NCI-H1105 (cell line): ENCODE measurements around the gene LYZL2.
"Not testable (repeated sequence)": the region's sequence is repeated elsewhere in the genome, so short reads cannot be mapped to it uniquely, and the experiment has no call there.

Experiments used
- DNase-seq: peaks from one replicate; lab custom pipeline; 2025; lab: John Stamatoyannopoulos, UW

LYZL2 gene

GRCh38 chr10:30629653-30630052 lies at the start of gene LYZL2:
LYZL2 (minus strand) TSS chr10:30629753; CDS start chr10:30626915, 2,838 bp downstream.
- no peak for DNase-seq

DNA sequence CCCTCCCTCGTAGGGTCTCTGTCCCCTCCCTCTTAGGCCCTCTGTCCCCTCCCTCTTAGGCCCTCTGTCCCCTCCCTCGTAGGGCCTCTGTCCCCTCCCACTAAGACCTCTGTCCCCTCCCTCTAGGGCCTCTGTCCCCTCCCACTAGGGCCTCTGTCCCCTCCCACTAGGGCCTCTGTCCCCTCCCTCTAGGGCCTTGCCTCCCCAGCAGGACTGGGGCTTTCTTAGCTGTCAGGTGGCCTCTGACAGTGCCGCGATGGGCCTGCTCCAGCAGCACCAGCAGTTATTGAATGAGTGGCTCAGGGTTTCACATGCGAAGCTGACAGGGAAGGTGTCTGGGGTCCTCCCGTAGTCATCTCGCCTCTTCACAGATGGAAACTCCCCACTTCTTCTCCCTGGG lies 48.1 kb upstream of the LYZL2 start:
- DNase-seq: not testable (repeated sequence)

DNA sequence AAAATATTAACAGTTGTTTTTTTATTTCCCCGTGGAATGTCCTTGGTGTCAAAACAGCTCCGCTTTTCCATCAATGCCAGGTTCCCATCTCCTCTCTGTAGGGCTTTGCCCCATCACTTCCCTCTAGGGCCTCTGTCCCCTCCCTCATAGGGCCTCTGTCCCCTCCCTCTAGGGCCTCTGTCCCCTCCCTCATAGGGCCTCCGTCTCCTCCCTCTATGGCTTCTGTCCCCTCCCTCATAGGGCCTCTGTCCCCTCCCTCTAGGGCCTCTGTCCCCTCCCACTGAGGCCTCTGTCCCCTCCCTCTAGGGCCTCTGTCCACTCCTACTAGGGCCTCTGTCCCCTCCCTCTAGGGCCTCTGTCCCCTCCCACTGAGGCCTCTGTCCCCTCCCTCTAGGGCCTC lies 47.6 kb upstream of the LYZL2 start:
- not testable (repeated sequence) for DNase-seq

GRCh38 chr10:30675791-30676718 lies 46.5 kb upstream of the LYZL2 start:
- DNase-seq: no peak

DNA sequence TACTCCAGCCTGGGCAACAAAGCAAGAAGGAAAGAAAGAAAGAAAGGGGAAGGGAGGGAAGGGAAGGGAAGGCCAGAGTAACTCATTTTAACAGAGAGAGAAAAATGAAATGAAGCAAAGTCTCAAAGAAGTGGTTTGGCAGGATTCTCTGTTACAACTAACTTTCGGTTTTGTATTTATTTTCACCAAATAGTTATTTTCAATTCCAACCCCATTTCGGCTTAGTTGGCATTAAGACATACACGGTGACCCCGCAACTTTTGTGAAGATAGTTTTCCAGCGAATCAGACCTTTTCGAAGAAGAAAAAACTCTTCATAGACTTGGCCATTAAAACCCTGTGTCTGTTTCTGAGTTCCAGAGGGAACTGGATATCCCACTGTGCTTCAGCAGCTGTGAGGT lies 45.2 kb upstream of the LYZL2 start:
- no peak for DNase-seq

DNA sequence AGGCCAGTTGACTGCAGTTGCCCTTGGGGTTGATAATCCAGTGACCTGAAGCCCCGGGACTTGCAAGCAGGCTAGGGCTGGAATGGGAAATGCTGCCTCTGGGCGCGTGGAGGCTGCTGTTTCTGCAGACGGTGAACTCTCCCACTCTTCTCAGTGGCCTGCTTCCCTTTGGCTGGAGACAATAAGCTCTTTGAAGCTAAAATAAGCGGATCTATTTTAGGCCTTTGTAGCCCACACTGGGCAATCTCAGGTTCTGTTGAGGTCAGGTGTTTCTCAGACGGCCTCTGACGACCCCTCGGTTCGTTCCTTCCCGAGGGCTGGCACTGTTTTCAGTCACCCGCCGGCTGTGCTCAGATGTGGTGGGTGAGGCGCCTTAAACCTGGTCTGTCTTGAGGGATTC lies 43.7 kb upstream of the LYZL2 start:
- DNase-seq: not testable (repeated sequence)

DNA sequence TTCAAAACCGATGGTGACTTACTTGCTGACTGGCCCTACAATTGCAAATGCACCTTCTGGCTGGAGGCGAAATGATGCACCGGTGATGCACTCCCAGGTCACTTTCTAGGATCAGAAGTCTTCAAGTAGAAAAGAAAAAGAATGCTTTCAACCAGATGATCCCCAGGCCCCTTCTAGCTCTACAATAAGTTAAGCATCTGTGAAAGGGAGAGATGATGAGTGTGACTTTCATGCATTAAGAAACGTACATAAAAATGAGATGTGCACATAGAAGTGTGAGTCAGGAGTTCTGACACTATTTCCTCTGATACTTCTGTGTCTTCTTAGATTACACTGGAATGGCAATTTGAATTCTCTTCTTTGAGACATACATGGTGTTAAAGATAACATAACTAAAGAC lies 42.8 kb upstream of the LYZL2 start:
- not testable (repeated sequence) for DNase-seq

DNA sequence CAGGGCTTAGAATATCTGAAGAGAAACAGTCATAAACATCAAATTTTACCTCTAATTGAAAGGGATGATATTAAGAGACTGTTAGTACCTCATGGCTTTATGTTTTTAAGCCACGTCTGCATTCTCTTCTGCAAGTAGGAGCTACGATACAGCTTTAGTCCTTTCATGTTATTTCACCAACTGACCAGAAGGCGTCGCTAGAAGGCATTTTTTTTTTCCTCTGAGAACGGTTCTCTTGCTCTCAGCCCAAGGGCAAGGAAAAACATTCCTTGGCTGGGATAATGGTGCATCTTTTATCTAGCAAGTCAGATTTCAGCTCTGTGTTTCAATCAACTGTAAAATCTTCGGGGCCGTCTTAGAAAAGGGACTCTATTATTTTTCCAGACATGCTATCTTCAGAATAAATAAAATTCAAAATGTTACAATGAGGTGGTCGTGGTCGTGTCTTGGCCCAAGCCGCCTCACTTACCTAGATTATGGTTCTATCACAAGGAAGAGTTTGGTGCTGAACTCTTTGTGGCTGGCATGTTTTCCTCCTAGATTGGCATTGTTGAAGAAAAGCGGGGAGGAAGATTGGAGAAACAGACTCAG lies 41.6 kb upstream of the LYZL2 start:
- DNase-seq: peak; percentile 11

- not testable (repeated sequence) for DNase-seq
Measured at GRCh38 chr10:30667982-30668381, 38.4 kb upstream of the LYZL2 start.

- DNase-seq: not testable (repeated sequence)
Measured at GRCh38 chr10:30663403-30663802, 33.9 kb upstream of the LYZL2 start.

GRCh38 chr10:30662814-30663213 lies 33.3 kb upstream of the LYZL2 start:
- DNase-seq: no peak

DNA sequence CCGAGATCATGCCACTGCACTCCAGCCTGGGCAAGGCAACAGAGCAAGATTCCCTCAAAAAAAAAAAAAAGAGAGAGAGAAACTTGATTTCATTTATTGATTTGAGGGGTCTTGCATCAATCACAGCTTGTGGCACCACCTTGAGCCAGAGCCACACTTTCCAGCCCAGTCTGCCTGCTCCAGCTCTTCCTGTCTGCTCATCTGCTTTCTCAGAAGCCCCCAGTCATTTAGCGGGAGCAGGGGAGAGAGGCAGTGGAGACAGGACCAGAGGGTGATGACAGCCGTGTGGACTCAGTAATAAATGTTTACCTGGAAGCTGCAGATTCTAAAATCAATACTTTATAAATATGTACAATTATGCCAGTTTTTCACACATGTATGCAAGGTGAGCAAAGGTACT lies 30.8 kb upstream of the LYZL2 start:
- DNase-seq: not testable (repeated sequence)

GRCh38 chr10:30656233-30656632 lies 26.7 kb upstream of the LYZL2 start:
- no peak for DNase-seq

DNA sequence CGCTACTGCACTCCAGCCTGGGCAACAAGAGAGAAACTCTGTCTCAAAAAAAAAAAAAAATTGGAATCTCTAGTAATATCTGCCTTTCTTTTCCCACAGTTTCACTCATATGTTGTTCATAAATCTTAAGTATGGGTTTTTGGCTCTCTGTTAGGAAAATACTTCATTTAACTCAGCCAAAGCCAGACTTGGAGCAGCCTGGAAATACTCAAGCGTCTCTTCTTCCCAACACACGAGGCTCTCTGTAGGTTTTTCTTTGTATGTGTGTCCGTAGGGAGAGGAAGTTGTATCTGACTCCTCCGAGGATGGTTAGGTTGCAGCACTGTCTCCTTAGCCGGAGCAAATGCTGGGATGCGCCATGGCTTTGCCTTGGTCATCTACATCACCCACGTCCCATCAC lies 25.4 kb upstream of the LYZL2 start:
- DNase-seq: not testable (repeated sequence)

DNA sequence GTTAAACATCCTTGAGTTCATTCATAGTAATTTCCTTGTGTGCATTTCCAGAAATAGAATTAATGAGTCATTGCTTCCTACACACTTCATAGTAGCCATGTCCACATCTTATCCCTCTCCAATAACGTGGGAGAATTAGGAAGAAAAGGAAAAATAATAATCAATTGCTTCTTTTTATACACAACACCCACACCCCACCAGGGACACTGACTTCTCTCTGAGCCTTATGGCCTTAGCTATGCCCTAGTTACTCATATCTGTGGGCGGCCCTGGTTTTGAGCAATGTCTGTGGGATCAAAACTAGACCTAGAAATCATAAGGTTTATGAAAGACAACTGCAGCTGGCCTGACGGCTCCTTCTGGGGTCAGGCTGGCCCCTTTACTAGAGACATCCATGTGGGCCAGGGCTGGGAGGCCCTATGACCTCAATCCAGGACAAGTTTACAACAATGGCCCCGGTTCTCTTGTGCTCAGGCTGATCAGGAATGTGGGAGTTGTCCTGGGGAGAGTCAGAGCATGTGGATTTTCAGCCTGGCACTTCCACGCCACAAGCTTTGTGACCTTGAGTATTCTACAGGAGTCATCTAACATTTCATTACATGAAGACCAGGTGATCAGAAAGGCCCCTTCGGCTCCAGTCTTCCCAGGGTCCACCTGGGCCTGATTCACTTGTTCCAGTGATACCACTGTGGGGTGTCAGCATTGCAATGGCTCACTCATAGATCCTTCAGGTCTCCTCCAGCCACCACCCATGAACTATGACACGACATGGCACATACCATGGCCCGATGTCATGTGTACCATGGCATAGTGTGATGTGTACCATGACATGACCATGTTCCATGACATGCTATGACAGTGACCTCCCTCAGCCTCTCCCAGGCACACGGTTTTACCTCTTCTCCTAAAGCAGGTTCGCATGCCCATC lies 22.2 kb upstream of the LYZL2 start:
- DNase-seq: not testable (repeated sequence)

- DNase-seq: no peak
Measured at GRCh38 chr10:30647089-30647488, 17.5 kb upstream of the LYZL2 start.

DNA sequence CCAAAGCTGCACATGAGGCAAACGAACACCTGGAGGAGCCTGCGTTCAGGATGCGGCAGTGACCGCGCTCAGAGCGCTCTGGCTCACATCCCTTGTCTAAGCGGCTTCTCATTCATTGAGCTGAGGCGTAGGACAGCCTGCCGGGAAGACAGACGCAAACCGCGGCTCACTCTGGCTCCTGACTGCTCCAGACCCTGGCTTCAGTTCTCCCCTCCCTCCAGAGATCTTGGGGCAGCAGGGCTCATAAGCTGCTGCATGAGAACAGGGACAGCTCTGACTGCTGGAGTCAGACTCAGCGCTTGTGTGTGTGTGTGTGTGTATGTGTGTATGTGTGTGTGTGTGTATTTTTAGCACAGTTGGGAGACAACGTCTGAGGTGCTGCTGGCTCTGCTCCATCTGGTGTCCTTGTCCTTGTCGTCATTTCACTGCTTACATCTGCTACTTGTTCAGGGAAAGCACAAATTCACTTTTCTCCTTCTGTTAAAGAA lies 15.8 kb upstream of the LYZL2 start:
- no peak for DNase-seq

- not testable (repeated sequence) for DNase-seq
Measured at GRCh38 chr10:30644408-30644861, 14.9 kb upstream of the LYZL2 start.

DNA sequence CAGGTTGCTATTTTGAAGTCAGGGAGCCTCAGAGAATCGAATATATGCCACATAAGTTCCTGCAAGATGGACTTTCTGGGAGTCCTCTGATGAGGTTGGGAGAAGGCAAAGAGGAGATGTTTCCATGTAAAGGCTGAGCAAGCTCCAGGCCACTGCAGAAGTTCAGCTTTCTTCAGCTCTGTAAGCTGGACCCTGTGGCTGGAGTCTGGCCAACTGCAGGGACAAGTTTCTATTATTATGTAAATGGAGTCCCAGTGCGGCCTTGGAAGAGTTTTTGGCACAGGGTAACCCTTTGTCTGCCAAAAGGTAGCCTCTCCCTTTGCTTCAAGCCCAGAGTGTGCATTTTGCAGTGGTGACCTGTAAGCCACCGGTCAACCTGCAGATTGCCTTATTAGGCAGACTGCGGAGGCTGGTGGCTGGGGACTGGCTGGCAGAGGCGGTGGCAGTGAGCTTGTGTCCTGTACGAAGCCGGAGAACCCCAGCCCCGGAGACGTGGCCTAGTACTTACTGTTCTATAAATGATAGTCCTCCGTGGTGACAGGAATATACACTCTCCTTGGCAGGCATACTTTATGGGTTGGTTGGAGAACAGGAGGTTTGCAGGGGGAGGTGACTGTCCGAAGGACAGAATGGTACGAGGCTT lies 14.1 kb upstream of the LYZL2 start:
- not testable (repeated sequence) for DNase-seq

DNA sequence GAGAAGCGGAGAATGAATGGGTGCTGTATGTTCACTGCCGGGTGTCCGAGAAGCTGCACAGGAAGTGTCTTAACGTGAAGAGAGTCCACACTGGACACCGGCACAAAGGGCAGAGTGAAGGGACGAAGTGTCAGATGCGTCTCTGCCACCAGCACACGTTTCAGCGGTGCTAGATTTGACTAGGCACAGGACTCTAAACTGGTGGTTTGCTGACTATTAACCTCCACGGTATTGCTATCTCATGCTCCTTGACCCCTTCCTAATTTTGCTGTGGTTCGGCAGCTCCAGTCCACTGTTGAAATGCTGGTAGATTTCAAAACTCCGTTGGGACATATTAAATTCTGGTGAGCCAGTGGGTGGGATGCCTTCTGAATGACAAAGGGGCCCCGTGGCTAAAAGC lies 13.3 kb upstream of the LYZL2 start:
- DNase-seq: not testable (repeated sequence)
